Tibial artery (tissue), 4 donors: Measurements from ENCODE around the gene PCDHGA4.

Source experiments
- DNase-seq, 2 donors: peaks; one replicate each; pipeline ENCODE4 v3.0.0-alpha.2; 2019
- H3K27ac ChIP-seq, 2 donors: fragments of 200-600 bp; sonication (generic) in 1 of 2; 1 replicate in 1 of 2; 2 replicates in 1 of 2; pipeline ENCODE4 v1.5.1; 2018 to 2019; ENCODE audit warnings: mild to moderate bottlenecking in 1 of 2
- H3K27me3 ChIP-seq, 2 donors: fragments of 200-600 bp; sonication (generic) in 1 of 2; one replicate each; pipeline versions ENCODE4 v1.5.1 to v1.6.0; 2016 to 2019
- H3K36me3 ChIP-seq, 3 donors: fragments of 200-600 bp; sonication (generic) in 2 of 3; one replicate each; pipeline ENCODE4 v1.5.1; 2016 to 2019; ENCODE audit warnings: mild to moderate bottlenecking in 2 of 3
- H3K4me1 ChIP-seq, 4 donors: fragments of 200-600 bp; sonication (generic) in 2 of 4; 1 replicate in 3 of 4; 2 replicates in 1 of 4; pipeline ENCODE4 v1.5.1; 2016 to 2019
- H3K4me3 ChIP-seq, 2 donors: fragments of 200-600 bp; sonication (generic) in 1 of 2; 1 replicate in 1 of 2; 2 replicates in 1 of 2; pipeline ENCODE4 v1.5.1; 2018 to 2019; ENCODE audit warnings: mild to moderate bottlenecking in 2 of 2
- H3K9me3 ChIP-seq, 3 donors: fragments of 200-600 bp; sonication (generic) in 1 of 3; one replicate each; pipeline ENCODE4 v1.5.1; 2016 to 2019
- CTCF ChIP-seq, 2 experiments: fragments of 200-600 bp in 1 of 2; fragments of 450-650 bp in 1 of 2; IDR thresholded peaks; one replicate each; pipeline ENCODE4 v1.5.1; 2017 to 2019; ENCODE audit warnings: antibody characterized with exemption in 2 of 2, mild to moderate bottlenecking in 1 of 2, moderate library complexity in 1 of 2
- intact Hi-C: fragments of 100-400 bp; cut with DNase I; formaldehyde crosslinking; loops from one replicate; pipeline ENCODE4 v1.15.0; 2023; ENCODE audit warnings: low total_unique reads

Gene PCDHGA4

GRCh38 chr5:141356133-141356532, 1.3 kb downstream of the PCDHGA4 start:
- H3K9me3 ChIP-seq, result peaks cover 0 to 100% (median 88%) of the 10 kb centered on the region in 3 donors
- intact Hi-C loops, result no loop called here

GRCh38 chr5:141356950-141357349, 2.1 kb downstream of the PCDHGA4 start:
- TF ChIP-seq CTCF (IDR thresholded peaks at IDR 0.05), result no peak
- Histone ChIP-seq H3K36me3 (peaks cover 0 to 24% (median 14%) of the 10 kb centered on the region in 3 donors), H3K27ac (no peak overlapping the region), H3K4me1 (no peaks in the 10 kb centered on the region), H3K27me3 (peaks cover 0 to under 1% of the 10 kb centered on the region in 2 donors), H3K4me3 (no peak overlapping the region), H3K9me3 (peaks cover 0 to 99% (median 88%) of the 10 kb centered on the region in 3 donors)
- DNase-seq, result no peak
- intact Hi-C loops, result no loop called here

More at GRCh38 chr5:141356133-141356532, 1.3 kb downstream of the PCDHGA4 start:
- Histone ChIP-seq H3K27ac (no peak overlapping the region), H3K36me3 (peaks cover 0 to 19% (median 13%) of the 10 kb centered on the region in 3 donors), H3K4me1 (no peaks in the 10 kb centered on the region), H3K27me3 (peaks cover 0 to 3% of the 10 kb centered on the region in 2 donors), H3K4me3 (no peak overlapping the region)
- no peak for DNase-seq
- no peak for TF ChIP-seq CTCF (IDR thresholded peaks at IDR 0.05)

GRCh38 chr5:141359790-141360426, 5.1 kb downstream of the PCDHGA4 start, which contains the start of gene PCDHGB2:
Gene PCDHGB2 (plus strand): TSS chr5:141359994. CDS start chr5:141360136, 142 bp downstream.
- Histone ChIP-seq H3K27me3 (peaks cover 0 to 3% of the 10 kb centered on the region in 2 donors), H3K4me1 (no peaks in the 10 kb centered on the region), H3K27ac (no peak within 1 kb of the TSS), H3K4me3 (peak within 1 kb of the TSS; percentile 25 to 35), H3K9me3 (peaks cover 8 to 99% (median 91%) of the 10 kb centered on the region in 3 donors), H3K36me3 (peaks cover 0 to 32% (median 29%) of the 10 kb centered on the region in 3 donors)
- TF ChIP-seq CTCF (IDR thresholded peaks at IDR 0.05), result no peak
- DNase-seq, result no peak
- intact Hi-C loops, result no loop called here

- Histone ChIP-seq H3K36me3 (peaks cover 0 to 37% (median 34%) of the 10 kb centered on the region in 3 donors), H3K4me1 (no peaks in the 10 kb centered on the region), H3K9me3 (peaks cover 12 to 99% (median 91%) of the 10 kb centered on the region in 3 donors), H3K27me3 (peaks cover 0 to 3% of the 10 kb centered on the region in 2 donors), H3K4me3 (no peak overlapping the region), H3K27ac (no peak overlapping the region)
- TF ChIP-seq CTCF (IDR thresholded peaks at IDR 0.05), result no peak
- intact Hi-C loops, result no loop called here
- no peak for DNase-seq
These were observed 5.9 kb downstream of the PCDHGA4 start for GRCh38 chr5:141360685-141361084.

GRCh38 chr5:141362719-141363118, 7.9 kb downstream of the PCDHGA4 start:
- no peak for DNase-seq
- intact Hi-C loops, result no loop called here
- peaks cover 0 to 3% of the 10 kb centered on the region in 2 donors for H3K27me3 ChIP-seq
- no peak overlapping the region for H3K4me3 ChIP-seq
- no peak for TF ChIP-seq CTCF (IDR thresholded peaks at IDR 0.05)
- no peak overlapping the region for H3K27ac ChIP-seq
- H3K9me3 ChIP-seq, result peaks cover 21 to 99% (median 87%) of the 10 kb centered on the region in 3 donors
- H3K4me1 ChIP-seq, result no peaks in the 10 kb centered on the region
- peaks cover 0 to 39% (median 34%) of the 10 kb centered on the region in 3 donors for H3K36me3 ChIP-seq
